ENCODE results near the gene NPTX2. TPM values are rescaled to one million over a fixed set of nuclear protein-coding genes. Genes with fewer than 3 reads are reported as not detected.

The NPTX2 gene
- total and polyA plus RNA-seq, 2 of the 8 experiments (the other 6 are each of a cell fraction or from before 2014, with no cell fraction given), result 18.4 to 19.2 TPM

DNA sequence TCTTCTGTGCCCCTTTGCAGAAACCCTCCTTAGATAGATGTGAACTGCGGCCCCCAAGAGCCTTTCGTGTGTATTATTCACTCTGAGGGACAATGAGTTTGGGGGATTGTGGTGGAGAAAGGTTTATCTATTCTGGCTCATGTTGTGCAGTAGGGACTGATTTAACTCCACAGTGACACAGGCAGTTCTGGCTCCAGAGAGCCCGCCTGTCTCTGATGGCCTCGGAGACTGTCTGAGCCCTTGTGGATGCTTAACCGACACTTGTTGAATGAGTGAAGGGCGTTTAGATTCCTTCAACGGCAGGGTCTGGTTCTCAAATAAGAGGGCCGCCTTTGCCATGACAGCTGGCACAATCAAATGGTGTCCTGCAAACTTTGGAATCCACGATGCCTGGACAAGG is 5.8 kb downstream of the NPTX2 start (continued):
- TF ChIP-seq, protein P1, sequence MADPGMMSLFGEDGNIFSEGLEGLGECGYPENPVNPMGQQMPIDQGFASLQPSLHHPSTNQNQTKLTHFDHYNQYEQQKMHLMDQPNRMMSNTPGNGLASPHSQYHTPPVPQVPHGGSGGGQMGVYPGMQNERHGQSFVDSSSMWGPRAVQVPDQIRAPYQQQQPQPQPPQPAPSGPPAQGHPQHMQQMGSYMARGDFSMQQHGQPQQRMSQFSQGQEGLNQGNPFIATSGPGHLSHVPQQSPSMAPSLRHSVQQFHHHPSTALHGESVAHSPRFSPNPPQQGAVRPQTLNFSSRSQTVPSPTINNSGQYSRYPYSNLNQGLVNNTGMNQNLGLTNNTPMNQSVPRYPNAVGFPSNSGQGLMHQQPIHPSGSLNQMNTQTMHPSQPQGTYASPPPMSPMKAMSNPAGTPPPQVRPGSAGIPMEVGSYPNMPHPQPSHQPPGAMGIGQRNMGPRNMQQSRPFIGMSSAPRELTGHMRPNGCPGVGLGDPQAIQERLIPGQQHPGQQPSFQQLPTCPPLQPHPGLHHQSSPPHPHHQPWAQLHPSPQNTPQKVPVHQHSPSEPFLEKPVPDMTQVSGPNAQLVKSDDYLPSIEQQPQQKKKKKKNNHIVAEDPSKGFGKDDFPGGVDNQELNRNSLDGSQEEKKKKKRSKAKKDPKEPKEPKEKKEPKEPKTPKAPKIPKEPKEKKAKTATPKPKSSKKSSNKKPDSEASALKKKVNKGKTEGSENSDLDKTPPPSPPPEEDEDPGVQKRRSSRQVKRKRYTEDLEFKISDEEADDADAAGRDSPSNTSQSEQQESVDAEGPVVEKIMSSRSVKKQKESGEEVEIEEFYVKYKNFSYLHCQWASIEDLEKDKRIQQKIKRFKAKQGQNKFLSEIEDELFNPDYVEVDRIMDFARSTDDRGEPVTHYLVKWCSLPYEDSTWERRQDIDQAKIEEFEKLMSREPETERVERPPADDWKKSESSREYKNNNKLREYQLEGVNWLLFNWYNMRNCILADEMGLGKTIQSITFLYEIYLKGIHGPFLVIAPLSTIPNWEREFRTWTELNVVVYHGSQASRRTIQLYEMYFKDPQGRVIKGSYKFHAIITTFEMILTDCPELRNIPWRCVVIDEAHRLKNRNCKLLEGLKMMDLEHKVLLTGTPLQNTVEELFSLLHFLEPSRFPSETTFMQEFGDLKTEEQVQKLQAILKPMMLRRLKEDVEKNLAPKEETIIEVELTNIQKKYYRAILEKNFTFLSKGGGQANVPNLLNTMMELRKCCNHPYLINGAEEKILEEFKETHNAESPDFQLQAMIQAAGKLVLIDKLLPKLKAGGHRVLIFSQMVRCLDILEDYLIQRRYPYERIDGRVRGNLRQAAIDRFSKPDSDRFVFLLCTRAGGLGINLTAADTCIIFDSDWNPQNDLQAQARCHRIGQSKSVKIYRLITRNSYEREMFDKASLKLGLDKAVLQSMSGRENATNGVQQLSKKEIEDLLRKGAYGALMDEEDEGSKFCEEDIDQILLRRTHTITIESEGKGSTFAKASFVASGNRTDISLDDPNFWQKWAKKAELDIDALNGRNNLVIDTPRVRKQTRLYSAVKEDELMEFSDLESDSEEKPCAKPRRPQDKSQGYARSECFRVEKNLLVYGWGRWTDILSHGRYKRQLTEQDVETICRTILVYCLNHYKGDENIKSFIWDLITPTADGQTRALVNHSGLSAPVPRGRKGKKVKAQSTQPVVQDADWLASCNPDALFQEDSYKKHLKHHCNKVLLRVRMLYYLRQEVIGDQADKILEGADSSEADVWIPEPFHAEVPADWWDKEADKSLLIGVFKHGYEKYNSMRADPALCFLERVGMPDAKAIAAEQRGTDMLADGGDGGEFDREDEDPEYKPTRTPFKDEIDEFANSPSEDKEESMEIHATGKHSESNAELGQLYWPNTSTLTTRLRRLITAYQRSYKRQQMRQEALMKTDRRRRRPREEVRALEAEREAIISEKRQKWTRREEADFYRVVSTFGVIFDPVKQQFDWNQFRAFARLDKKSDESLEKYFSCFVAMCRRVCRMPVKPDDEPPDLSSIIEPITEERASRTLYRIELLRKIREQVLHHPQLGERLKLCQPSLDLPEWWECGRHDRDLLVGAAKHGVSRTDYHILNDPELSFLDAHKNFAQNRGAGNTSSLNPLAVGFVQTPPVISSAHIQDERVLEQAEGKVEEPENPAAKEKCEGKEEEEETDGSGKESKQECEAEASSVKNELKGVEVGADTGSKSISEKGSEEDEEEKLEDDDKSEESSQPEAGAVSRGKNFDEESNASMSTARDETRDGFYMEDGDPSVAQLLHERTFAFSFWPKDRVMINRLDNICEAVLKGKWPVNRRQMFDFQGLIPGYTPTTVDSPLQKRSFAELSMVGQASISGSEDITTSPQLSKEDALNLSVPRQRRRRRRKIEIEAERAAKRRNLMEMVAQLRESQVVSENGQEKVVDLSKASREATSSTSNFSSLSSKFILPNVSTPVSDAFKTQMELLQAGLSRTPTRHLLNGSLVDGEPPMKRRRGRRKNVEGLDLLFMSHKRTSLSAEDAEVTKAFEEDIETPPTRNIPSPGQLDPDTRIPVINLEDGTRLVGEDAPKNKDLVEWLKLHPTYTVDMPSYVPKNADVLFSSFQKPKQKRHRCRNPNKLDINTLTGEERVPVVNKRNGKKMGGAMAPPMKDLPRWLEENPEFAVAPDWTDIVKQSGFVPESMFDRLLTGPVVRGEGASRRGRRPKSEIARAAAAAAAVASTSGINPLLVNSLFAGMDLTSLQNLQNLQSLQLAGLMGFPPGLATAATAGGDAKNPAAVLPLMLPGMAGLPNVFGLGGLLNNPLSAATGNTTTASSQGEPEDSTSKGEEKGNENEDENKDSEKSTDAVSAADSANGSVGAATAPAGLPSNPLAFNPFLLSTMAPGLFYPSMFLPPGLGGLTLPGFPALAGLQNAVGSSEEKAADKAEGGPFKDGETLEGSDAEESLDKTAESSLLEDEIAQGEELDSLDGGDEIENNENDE (IDR thresholded peaks at IDR 0.05; ENCODE audit: insufficient replicate concordance, low read length), result no peak
- TF ChIP-seq, protein P2, sequence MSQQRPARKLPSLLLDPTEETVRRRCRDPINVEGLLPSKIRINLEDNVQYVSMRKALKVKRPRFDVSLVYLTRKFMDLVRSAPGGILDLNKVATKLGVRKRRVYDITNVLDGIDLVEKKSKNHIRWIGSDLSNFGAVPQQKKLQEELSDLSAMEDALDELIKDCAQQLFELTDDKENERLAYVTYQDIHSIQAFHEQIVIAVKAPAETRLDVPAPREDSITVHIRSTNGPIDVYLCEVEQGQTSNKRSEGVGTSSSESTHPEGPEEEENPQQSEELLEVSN (IDR thresholded peaks at IDR 0.05), result no peak
- TF ChIP-seq KDM4A (IDR thresholded peaks at IDR 0.05; ENCODE audit: low read depth, low read length, severe bottlenecking) (no peak), FOSL1 (IDR thresholded peaks at IDR 0.05; ENCODE audit: insufficient read depth, low read depth, low read length) (no peak), MAFK (IDR thresholded peaks at IDR 0.05; ENCODE audit: low read depth, low read length) (no peak), KDM1A (IDR thresholded peaks at IDR 0.05; ENCODE audit: borderline replicate concordance, low read length) (no peak), RBBP5 (IDR thresholded peaks at IDR 0.05; ENCODE audit: borderline replicate concordance, low read depth, low read length) (no peak), POLR2AphosphoS5 (IDR thresholded peaks at IDR 0.05; ENCODE audit: low read depth, low read length) (no peak)
